GM12878 (cell line): Measurements from ENCODE around the gene NELFB. TPM values are rescaled to one million over a fixed set of nuclear protein-coding genes. Genes with fewer than 3 reads are reported as not detected.

Experiments used
- ATAC-seq: fragments of 200-7000 bp; cut with Tn5 transposase; 3 replicates; pipeline ENCODE4 v1.9.1; 2020; ENCODE audit warnings: mild to moderate bottlenecking, moderate library complexity
- BruUV-seq: library from RNA; stranded (reverse); fragments of 400-500 nt; replicated peaks from 2 replicates; lab custom pipeline; 2021; lab: Mats Ljungman, UMichigan
- CTCF ChIA-PET: fragments of 300-600 bp; sonication (Branson Sonifier 250); formaldehyde crosslinking; extraction: SDS; loops from one replicate; lab custom pipeline; 2021; ENCODE audit warnings: inconsistent platforms; lab: Yijun Ruan, JAX
- POLR2A ChIA-PET: fragments of 350-600 bp; formaldehyde crosslinking; extraction: SDS; loops from one replicate; lab custom pipeline; 2021; ENCODE audit warnings: inconsistent platforms; lab: Charles Lee
- RAD21 ChIA-PET: fragments of 300-600 bp; sonication (Branson Sonifier 250); formaldehyde crosslinking; loops from one replicate; lab custom pipeline; 2023; ENCODE audit warnings: antibody characterized with exemption; ENCODE audit not compliant: unreplicated experiment; lab: Charles Lee
- SMC1A ChIA-PET: fragments of 300-600 bp; sonication (Branson Sonifier 250); formaldehyde crosslinking; loops from one replicate; lab custom pipeline; 2023; ENCODE audit not compliant: unreplicated experiment, uncharacterized antibody; lab: Charles Lee
- DNase-seq: peaks from one replicate; pipeline ENCODE4 v3.0.0-alpha.2; 2011; ENCODE audit warnings: low read depth, low spot score
- FAIRE-seq: peaks from 3 replicates; lab custom pipeline; 2011; peaks lifted over from hg19 to GRCh38; lab: Jason Lieb, UNC
- H2AFZ ChIP-seq: 2 replicates; pipeline ENCODE4 v1.6.0; 2011; ENCODE audit warnings: low read depth, low read length, control low read depth; ENCODE audit not compliant: control insufficient read depth
- H3K27ac ChIP-seq: 2 replicates; pipeline ENCODE4 v1.5.1; 2011; ENCODE audit warnings: control low read depth; ENCODE audit not compliant: control insufficient read depth, insufficient read depth
- H3K27me3 ChIP-seq, 2 experiments: replicated peaks in 1 of 2; 2 replicates each; pipeline versions ENCODE4 v1.6.0 to v1.6.1; 2011; ENCODE audit warnings: low read length in 1 of 2; ENCODE audit not compliant: control insufficient read depth in 2 of 2, insufficient read depth in 2 of 2
- H3K36me3 ChIP-seq, 2 experiments: 2 replicates each; pipeline ENCODE4 v1.5.1; 2011; ENCODE audit warnings: low read length in 1 of 2; ENCODE audit not compliant: control insufficient read depth in 2 of 2, insufficient read depth in 2 of 2
- H3K4me1 ChIP-seq: 2 replicates; pipeline ENCODE4 v1.6.1; 2011; ENCODE audit warnings: mild to moderate bottlenecking, low read length, moderate library complexity, mixed read lengths; ENCODE audit not compliant: control insufficient read depth, insufficient read depth
- H3K4me2 ChIP-seq: 2 replicates; pipeline ENCODE4 v1.6.0; 2011; ENCODE audit warnings: control low read depth; ENCODE audit not compliant: control insufficient read depth, insufficient read depth
- H3K4me3 ChIP-seq: fragments of 200-600 bp; sonication (generic); 2 replicates; pipeline ENCODE4 v1.5.1; 2016
- H3K79me2 ChIP-seq: 2 replicates; pipeline ENCODE4 v1.6.0; 2011; ENCODE audit warnings: low read length; ENCODE audit not compliant: control insufficient read depth, insufficient read depth
- H3K9ac ChIP-seq: 2 replicates; pipeline ENCODE4 v1.8.0; 2011; ENCODE audit warnings: low read length, control low read depth, mixed read lengths; ENCODE audit not compliant: control insufficient read depth, insufficient read depth
- H3K9me3 ChIP-seq: replicated peaks from 3 replicates; pipeline ENCODE4 v1.5.1; 2011; ENCODE audit warnings: mild to moderate bottlenecking, low read length; ENCODE audit not compliant: control insufficient read depth, insufficient read depth
- H4K20me1 ChIP-seq: 2 replicates; pipeline ENCODE4 v1.6.0; 2011; ENCODE audit not compliant: control insufficient read depth, insufficient read depth
- BRCA1 ChIP-seq: IDR thresholded peaks from 2 replicates; pipeline ENCODE4 v1.6.1; 2011; ENCODE audit warnings: low read depth, low read length, improper control_type of control experiment
- JUND ChIP-seq: IDR thresholded peaks from 2 replicates; pipeline ENCODE4 v1.6.1; 2012; ENCODE audit warnings: low read depth, mild to moderate bottlenecking, low read length, improper control_type of control experiment, moderate library complexity
- NFYA ChIP-seq: IDR thresholded peaks from 2 replicates; pipeline ENCODE4 v1.6.1; 2011; ENCODE audit warnings: low read depth, mild to moderate bottlenecking, low read length, improper control_type of control experiment, borderline replicate concordance
- NRF1 ChIP-seq: conservative IDR thresholded peaks from 2 replicates; pipeline ENCODE4 v1.6.1; 2011; ENCODE audit warnings: mild to moderate bottlenecking, low read depth, low read length, improper control_type of control experiment
- PAX8 ChIP-seq: fragments of 450-650 bp; IDR thresholded peaks from 2 replicates; pipeline ENCODE4 v1.6.1; 2017; ENCODE audit warnings: mild to moderate bottlenecking, moderate library complexity
- POLR2AphosphoS5 ChIP-seq: IDR thresholded peaks from 2 replicates; pipeline ENCODE4 v1.6.1; 2011; ENCODE audit warnings: mild to moderate bottlenecking, low read length, inconsistent platforms
- RAD21 ChIP-seq: IDR thresholded peaks from 2 replicates; pipeline ENCODE4 v1.6.1; 2011; ENCODE audit warnings: mild to moderate bottlenecking, low read depth, low read length, moderate library complexity; ENCODE audit not compliant: insufficient read depth
- RAD51 ChIP-seq: fragments of 450-650 bp; IDR thresholded peaks from 2 replicates; pipeline ENCODE4 v1.6.1; 2016; ENCODE audit warnings: moderate library complexity, mild to moderate bottlenecking, inconsistent platforms
- RUNX3 ChIP-seq: IDR thresholded peaks from 2 replicates; pipeline ENCODE4 v1.6.1; 2012; ENCODE audit warnings: low read length, inconsistent platforms
- SMC3 ChIP-seq: IDR thresholded peaks from 2 replicates; pipeline ENCODE4 v1.6.1; 2011; ENCODE audit warnings: low read length, improper control_type of control experiment, borderline replicate concordance
- SPI1 ChIP-seq: IDR thresholded peaks from 2 replicates; pipeline ENCODE4 v1.6.1; 2011; ENCODE audit warnings: low read depth, mild to moderate bottlenecking, low read length, moderate library complexity, borderline replicate concordance; ENCODE audit not compliant: insufficient read depth
- SUPT20H ChIP-seq: IDR thresholded peaks from 2 replicates; pipeline ENCODE4 v1.6.1; 2011; ENCODE audit warnings: low read depth, mild to moderate bottlenecking, low read length, moderate library complexity, borderline replicate concordance; ENCODE audit not compliant: control insufficient read depth
- TBL1XR1 ChIP-seq: IDR thresholded peaks from 2 replicates; pipeline ENCODE4 v1.6.1; 2012; ENCODE audit warnings: low read depth, low read length, improper control_type of control experiment
- YY1 ChIP-seq: IDR thresholded peaks from 2 replicates; pipeline ENCODE4 v1.6.1; 2011; ENCODE audit warnings: low read depth, mild to moderate bottlenecking, low read length
- ZNF274 ChIP-seq: IDR thresholded peaks from one replicate; pipeline ENCODE4 v1.8.0; 2011; ENCODE audit not compliant: insufficient read length, insufficient read depth
- WGBS: methylation state at CpG from one replicate; pipeline ENCODE4 v1.1.6; 2016; ENCODE audit warnings: low lambda C conversion rate; ENCODE audit not compliant: insufficient replicate concordance, insufficient coverage; ENCODE audit errors: missing lambda C conversion rate; 5-methylcytosine and 5-hydroxymethylcytosine counted together
- in situ Hi-C: fragments of 300-500 bp; cut with MboI; formaldehyde crosslinking; loops from 9 replicates; pipeline ENCODE4 v1.14.3; 2018; ENCODE audit warnings: mixed read lengths
- intact Hi-C: fragments of 100-400 bp; cut with micrococcal nuclease; formaldehyde crosslinking; loops from one replicate; pipeline ENCODE4 v1.14.2; 2022; ENCODE audit not compliant: unreplicated experiment
- polyA plus RNA-seq, 11 experiments: library from polyadenylated mRNA; depleted of rRNA in 4 of 11; unstranded in 6 of 11; stranded (reverse) in 5 of 11; fragments of >200 nt; fragmentation: Nextera tagmentation in 4 of 11; fragmentation: Illumina TruSeq in 1 of 11; extraction: Ambion mirVana in 4 of 11; extraction: Trizol in 1 of 11; gene quantifications; 1 replicate in 1 of 11; 2 replicates in 10 of 11; pipeline versions ENCODE4 v1.2.1 to v1.2.3, GENCODE V29; 2011 to 2016; ENCODE audit warnings: inconsistent platforms in 2 of 11, missing spikeins in 2 of 11, low read depth in 1 of 11
- total RNA-seq, 4 experiments: library from RNA; depleted of rRNA in 3 of 4; stranded (reverse); fragments of >200 nt in 3 of 4; fragmentation: Illumina TruSeq in 1 of 4; extraction: Trizol in 1 of 4; gene quantifications; 2 replicates each; pipeline versions ENCODE4 v1.2.1 to v1.2.3, GENCODE V29; 2013 to 2021
- TF ChIP-seq, protein P1 (sequence below): fragments of 450-650 bp; IDR thresholded peaks from 2 replicates; pipeline ENCODE4 v1.6.1; 2017; ENCODE audit warnings: mild to moderate bottlenecking, moderate library complexity
- TF ChIP-seq, protein P2 (sequence below), 3 experiments: IDR thresholded peaks in 2 of 3; conservative IDR thresholded peaks in 1 of 3; 2 replicates each; pipeline ENCODE4 v1.5.1; 2011; ENCODE audit warnings: low read depth in 3 of 3, low read length in 3 of 3, mild to moderate bottlenecking in 3 of 3, control low read depth in 2 of 3, moderate library complexity in 2 of 3, inconsistent platforms in 1 of 3, mixed read lengths in 1 of 3; ENCODE audit not compliant: control insufficient read depth in 2 of 3, insufficient read depth in 1 of 3; ENCODE audit errors: extremely low read depth in 1 of 3

Gene NELFB
- total and polyA plus RNA-seq, 10 of the 15 experiments (the other 5 are each of a cell fraction or from before 2014, with no cell fraction given): 0.19 to 63.4 (median 30.9) TPM

DNA sequence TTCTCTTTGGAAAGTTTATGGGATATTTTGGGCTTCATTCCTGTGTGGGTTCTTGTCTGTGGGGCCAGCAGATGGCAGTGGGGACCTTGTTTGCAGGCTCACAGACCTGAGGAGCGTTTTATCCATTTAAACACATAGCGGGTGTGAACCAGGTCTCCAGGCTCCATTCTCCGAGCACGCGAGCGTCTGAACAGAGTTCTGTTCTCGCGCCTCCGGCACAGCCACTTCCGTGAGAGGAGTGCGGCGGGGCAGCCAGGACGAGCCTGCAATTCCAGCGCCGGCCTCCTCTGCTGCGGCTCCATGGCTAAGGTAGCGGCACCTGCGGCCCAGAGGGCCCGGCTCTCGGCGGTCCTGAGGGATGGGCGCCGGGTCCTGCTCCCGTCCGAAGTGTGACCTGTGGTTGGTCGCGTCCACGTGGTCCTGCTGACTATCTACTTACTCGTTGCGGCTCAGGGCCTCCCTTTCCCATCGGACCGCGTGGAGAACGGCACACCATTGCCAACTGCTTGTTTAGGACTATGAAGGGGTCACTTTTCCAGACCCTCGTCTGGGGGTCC lies 39.6 kb downstream of the NELFB start:
- Histone ChIP-seq H3K4me2 (peak overlapping the region; percentile 68), H3K4me1 (peaks cover 11% of the 10 kb centered on the region), H3K79me2 (no peaks in the 10 kb centered on the region), H3K36me3 (no peaks in the 10 kb centered on the region), H3K9me3 (peaks cover 2% of the 10 kb centered on the region; the same call in 2 of the 3 replicates), H2AFZ (peak overlapping the region; percentile 18), H3K27me3 (no peaks in the 10 kb centered on the region; a peak in 1 of 4 replicates), H3K27ac (no peak overlapping the region), H4K20me1 (no peaks in the 10 kb centered on the region), H3K9ac (no peak overlapping the region), H3K4me3 (peak overlapping the region; percentile 36; the same call in 1 of the 2 replicates)
- ATAC-seq (peak; percentile 6; the same call in 1 of the 3 replicates), DNase-seq (no peak), FAIRE-seq (no peak)
- RAD21 ChIA-PET: no interaction called here
- no TSS peak for BruUV-seq
- POLR2A ChIA-PET: no interaction called here
- 45% methylated on average over 26 of the region's 35 CpGs for WGBS
- CTCF ChIA-PET: interaction anchor here (0.7 kb wide), 1 partner anchor 113 kb away, joined by 3 read pairs; no protein-coding TSS in a partner anchor
- no peak for TF ChIP-seq TBL1XR1
- no peak for TF ChIP-seq SPI1
- TF ChIP-seq RUNX3: 0 out of 2 replicates have a peak, but pooled peaks have one; percentile 8
- TF ChIP-seq JUND: no peak
- TF ChIP-seq SMC3: peak; percentile 26; the same call in 1 of the 2 replicates
- TF ChIP-seq POLR2AphosphoS5: no peak
- peak; percentile 5; the same call in 1 of the 2 replicates for TF ChIP-seq YY1
- peak; percentile 54 for TF ChIP-seq RAD21
- TF ChIP-seq, protein P1, sequence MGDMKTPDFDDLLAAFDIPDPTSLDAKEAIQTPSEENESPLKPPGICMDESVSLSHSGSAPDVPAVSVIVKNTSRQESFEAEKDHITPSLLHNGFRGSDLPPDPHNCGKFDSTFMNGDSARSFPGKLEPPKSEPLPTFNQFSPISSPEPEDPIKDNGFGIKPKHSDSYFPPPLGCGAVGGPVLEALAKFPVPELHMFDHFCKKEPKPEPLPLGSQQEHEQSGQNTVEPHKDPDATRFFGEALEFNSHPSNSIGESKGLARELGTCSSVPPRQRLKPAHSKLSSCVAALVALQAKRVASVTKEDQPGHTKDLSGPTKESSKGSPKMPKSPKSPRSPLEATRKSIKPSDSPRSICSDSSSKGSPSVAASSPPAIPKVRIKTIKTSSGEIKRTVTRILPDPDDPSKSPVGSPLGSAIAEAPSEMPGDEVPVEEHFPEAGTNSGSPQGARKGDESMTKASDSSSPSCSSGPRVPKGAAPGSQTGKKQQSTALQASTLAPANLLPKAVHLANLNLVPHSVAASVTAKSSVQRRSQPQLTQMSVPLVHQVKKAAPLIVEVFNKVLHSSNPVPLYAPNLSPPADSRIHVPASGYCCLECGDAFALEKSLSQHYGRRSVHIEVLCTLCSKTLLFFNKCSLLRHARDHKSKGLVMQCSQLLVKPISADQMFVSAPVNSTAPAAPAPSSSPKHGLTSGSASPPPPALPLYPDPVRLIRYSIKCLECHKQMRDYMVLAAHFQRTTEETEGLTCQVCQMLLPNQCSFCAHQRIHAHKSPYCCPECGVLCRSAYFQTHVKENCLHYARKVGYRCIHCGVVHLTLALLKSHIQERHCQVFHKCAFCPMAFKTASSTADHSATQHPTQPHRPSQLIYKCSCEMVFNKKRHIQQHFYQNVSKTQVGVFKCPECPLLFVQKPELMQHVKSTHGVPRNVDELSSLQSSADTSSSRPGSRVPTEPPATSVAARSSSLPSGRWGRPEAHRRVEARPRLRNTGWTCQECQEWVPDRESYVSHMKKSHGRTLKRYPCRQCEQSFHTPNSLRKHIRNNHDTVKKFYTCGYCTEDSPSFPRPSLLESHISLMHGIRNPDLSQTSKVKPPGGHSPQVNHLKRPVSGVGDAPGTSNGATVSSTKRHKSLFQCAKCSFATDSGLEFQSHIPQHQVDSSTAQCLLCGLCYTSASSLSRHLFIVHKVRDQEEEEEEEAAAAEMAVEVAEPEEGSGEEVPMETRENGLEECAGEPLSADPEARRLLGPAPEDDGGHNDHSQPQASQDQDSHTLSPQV: no peak
- TF ChIP-seq, protein P2, sequence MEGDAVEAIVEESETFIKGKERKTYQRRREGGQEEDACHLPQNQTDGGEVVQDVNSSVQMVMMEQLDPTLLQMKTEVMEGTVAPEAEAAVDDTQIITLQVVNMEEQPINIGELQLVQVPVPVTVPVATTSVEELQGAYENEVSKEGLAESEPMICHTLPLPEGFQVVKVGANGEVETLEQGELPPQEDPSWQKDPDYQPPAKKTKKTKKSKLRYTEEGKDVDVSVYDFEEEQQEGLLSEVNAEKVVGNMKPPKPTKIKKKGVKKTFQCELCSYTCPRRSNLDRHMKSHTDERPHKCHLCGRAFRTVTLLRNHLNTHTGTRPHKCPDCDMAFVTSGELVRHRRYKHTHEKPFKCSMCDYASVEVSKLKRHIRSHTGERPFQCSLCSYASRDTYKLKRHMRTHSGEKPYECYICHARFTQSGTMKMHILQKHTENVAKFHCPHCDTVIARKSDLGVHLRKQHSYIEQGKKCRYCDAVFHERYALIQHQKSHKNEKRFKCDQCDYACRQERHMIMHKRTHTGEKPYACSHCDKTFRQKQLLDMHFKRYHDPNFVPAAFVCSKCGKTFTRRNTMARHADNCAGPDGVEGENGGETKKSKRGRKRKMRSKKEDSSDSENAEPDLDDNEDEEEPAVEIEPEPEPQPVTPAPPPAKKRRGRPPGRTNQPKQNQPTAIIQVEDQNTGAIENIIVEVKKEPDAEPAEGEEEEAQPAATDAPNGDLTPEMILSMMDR (IDR thresholded peaks at IDR 0.05 in 2 of 3, conservative IDR thresholded peaks at IDR 0.05 in 1 of 3; ENCODE audit: control insufficient read depth in 2 of 3, extremely low read depth in 1 of 3, insufficient read depth in 1 of 3, low read depth in 3 of 3, low read length in 3 of 3): peak; percentile 12 to 36 (median 35); a peak in 3 of 6 replicates
- no peak for TF ChIP-seq NFYA
- no peak for TF ChIP-seq SUPT20H
- TF ChIP-seq NRF1: no peak
- no peak for TF ChIP-seq ZNF274
- no peak for TF ChIP-seq RAD51
- TF ChIP-seq BRCA1: no peak
- TF ChIP-seq PAX8: no peak
- SMC1A ChIA-PET: no interaction called here
- intact Hi-C loops (loop anchor here (2.0 to 10.0 kb wide), 2 partner anchors 150 to 230 kb away; no protein-coding TSS in a partner anchor), in situ Hi-C loops (loop anchor here (5.0 kb wide), 3 partner anchors 113 to 233 kb away; no protein-coding TSS in a partner anchor)
